Smooth muscle cell (in vitro differentiated cells): ENCODE results near the gene MAML2. TPM values are rescaled to one million over a fixed set of nuclear protein-coding genes. Genes with fewer than 3 reads are reported as not detected.
"Not testable (repeated sequence)": the region's sequence is repeated elsewhere in the genome, so short reads cannot be mapped to it uniquely, and the experiment has no call there.

Source experiments
- DNase-seq: peaks from one replicate; lab custom pipeline; 2025; ENCODE audit not compliant: unreplicated experiment; lab: John Stamatoyannopoulos, UW
- H2AFZ ChIP-seq: fragments of 200-600 bp; sonication (generic); 2 replicates; pipeline ENCODE4 v1.6.0; 2016; ENCODE audit warnings: antibody characterized with exemption, low read depth, mild to moderate bottlenecking
- H3F3A ChIP-seq: fragments of 200-600 bp; sonication (generic); 2 replicates; pipeline ENCODE4 v1.6.0; 2017; ENCODE audit warnings: antibody characterized with exemption, low read depth
- H3K27ac ChIP-seq: fragments of 200-600 bp; sonication (generic); 2 replicates; pipeline ENCODE4 v1.5.1; 2016; ENCODE audit warnings: low read depth, mild to moderate bottlenecking
- H3K27me3 ChIP-seq: fragments of 200-600 bp; sonication (generic); 2 replicates; pipeline ENCODE4 v1.6.1; 2016; ENCODE audit warnings: low read depth, mild to moderate bottlenecking
- H3K36me3 ChIP-seq: fragments of 200-600 bp; sonication (generic); 2 replicates; pipeline ENCODE4 v1.5.1; 2016; ENCODE audit warnings: low read depth
- H3K4me1 ChIP-seq: fragments of 200-600 bp; sonication (generic); 2 replicates; pipeline ENCODE4 v1.5.1; 2016; ENCODE audit warnings: low read depth
- H3K4me2 ChIP-seq: fragments of 200-600 bp; sonication (generic); 2 replicates; pipeline ENCODE4 v1.6.0; 2016; ENCODE audit warnings: mild to moderate bottlenecking
- H3K4me3 ChIP-seq: fragments of 200-600 bp; sonication (generic); 2 replicates; pipeline ENCODE4 v1.5.1; 2016; ENCODE audit warnings: mild to moderate bottlenecking
- H3K79me2 ChIP-seq: fragments of 200-600 bp; sonication (generic); 2 replicates; pipeline ENCODE4 v1.6.0; 2016; ENCODE audit warnings: low read depth, mild to moderate bottlenecking
- H3K9ac ChIP-seq: fragments of 200-600 bp; sonication (generic); 2 replicates; pipeline ENCODE4 v1.6.0; 2016; ENCODE audit warnings: low read depth
- H3K9me3 ChIP-seq: fragments of 200-600 bp; sonication (generic); replicated peaks from 2 replicates; pipeline ENCODE4 v1.5.1; 2016; ENCODE audit warnings: low read depth
- H4K20me1 ChIP-seq: fragments of 200-600 bp; sonication (generic); 2 replicates; pipeline ENCODE4 v1.6.0; 2016; ENCODE audit warnings: low read depth
- CTCF ChIP-seq: fragments of 200-600 bp; sonication (generic); IDR thresholded peaks from 2 replicates; pipeline ENCODE4 v1.5.1; 2017; ENCODE audit warnings: borderline replicate concordance, mild to moderate bottlenecking, antibody characterized with exemption; ENCODE audit not compliant: insufficient read depth, poor library complexity, severe bottlenecking
- WGBS: methylation state at CpG from one replicate; pipeline ENCODE4 v1.1.7; 2016; ENCODE audit warnings: low lambda C conversion rate; 5-methylcytosine and 5-hydroxymethylcytosine counted together
- polyA plus RNA-seq: library from polyadenylated mRNA; unstranded; fragments of >200 nt; fragmentation: Nextera tagmentation; extraction: Ambion mirVana; gene quantifications from 2 replicates; pipeline ENCODE4 v1.2.1, GENCODE V29; 2016
- total RNA-seq: library from RNA; depleted of rRNA; stranded (reverse); fragments of >200 nt; gene quantifications from 2 replicates; pipeline ENCODE4 v1.2.3, GENCODE V29; 2014

Gene MAML2
- total and polyA plus RNA-seq, 2 experiments from 2014 or later, result 8.7 to 52.4 TPM

GRCh38 chr11:96272529-96273222 lies 70.3 kb downstream of the MAML2 start:
- TF ChIP-seq CTCF, result no peak

GRCh38 chr11:96271777-96272176 lies 71.2 kb downstream of the MAML2 start:
- WGBS, result 100% methylated on average over 4 of the region's 4 CpGs
- Histone ChIP-seq H3K9me3 (no peaks in the 10 kb centered on the region), H3K4me1 (peaks cover 16% of the 10 kb centered on the region), H3K36me3 (no peaks in the 10 kb centered on the region), H3F3A (peaks cover 6% of the 10 kb centered on the region), H3K9ac (no peak overlapping the region), H4K20me1 (no peaks in the 10 kb centered on the region), H3K27ac (peak overlapping the region; percentile 92), H2AFZ (no peak overlapping the region), H3K4me2 (no peak overlapping the region), H3K4me3 (no peak overlapping the region), H3K79me2 (peaks cover 84% of the 10 kb centered on the region), H3K27me3 (no peaks in the 10 kb centered on the region)
- TF ChIP-seq CTCF, result no peak
- DNase-seq, result no peak

More at GRCh38 chr11:96272529-96273222, 70.3 kb downstream of the MAML2 start:
- Histone ChIP-seq H3K4me3 (peak overlapping the region; percentile 26), H3K4me1 (peaks cover 16% of the 10 kb centered on the region), H3K4me2 (peak overlapping the region; percentile 26), H3F3A (peaks cover 11% of the 10 kb centered on the region), H3K9ac (peak overlapping the region; percentile 82), H3K79me2 (peaks cover 86% of the 10 kb centered on the region), H4K20me1 (no peaks in the 10 kb centered on the region), H3K9me3 (no peaks in the 10 kb centered on the region), H2AFZ (no peak overlapping the region), H3K27me3 (no peaks in the 10 kb centered on the region), H3K27ac (peak overlapping the region; percentile 92), H3K36me3 (no peaks in the 10 kb centered on the region)
- 53% methylated on average over 3 of the region's 3 CpGs for WGBS
- DNase-seq, result no peak

GRCh38 chr11:96271352-96271751 lies 71.6 kb downstream of the MAML2 start:
- H3F3A ChIP-seq, H3K27me3 ChIP-seq, H3K4me3 ChIP-seq, H4K20me1 ChIP-seq, H2AFZ ChIP-seq, DNase-seq, H3K4me2 ChIP-seq, H3K36me3 ChIP-seq, H3K9me3 ChIP-seq, H3K9ac ChIP-seq: not testable (repeated sequence)
- Histone ChIP-seq H3K27ac (peak overlapping the region; percentile 92), H3K4me1 (peaks cover 16% of the 10 kb centered on the region), H3K79me2 (peaks cover 85% of the 10 kb centered on the region)

GRCh38 chr11:96268527-96268926 lies 74.5 kb downstream of the MAML2 start:
- not testable (repeated sequence) for H3K4me1 ChIP-seq, H3K36me3 ChIP-seq, H3K4me2 ChIP-seq, H3K27me3 ChIP-seq, DNase-seq, H4K20me1 ChIP-seq, H3K4me3 ChIP-seq, H3K27ac ChIP-seq, H3K9ac ChIP-seq, H3K9me3 ChIP-seq, H2AFZ ChIP-seq
- WGBS, result 96% methylated on average over 4 of the region's 4 CpGs
- peaks cover 13% of the 10 kb centered on the region for H3F3A ChIP-seq
- peaks cover 70% of the 10 kb centered on the region for H3K79me2 ChIP-seq
